Neural crest cell (in vitro differentiated cells): ENCODE measurements around the gene AUTS2. TPM values are rescaled to one million over a fixed set of nuclear protein-coding genes. Genes with fewer than 3 reads are reported as not detected.

Experiments
- DNase-seq: peaks from one replicate; pipeline ENCODE4 v3.0.0; 2021; ENCODE audit warnings: low read depth, mixed read lengths, low spot score
- H3K27ac Mint-ChIP-seq: one replicate; pipeline ENCODE4 v1.8.0; 2021; ENCODE audit warnings: mild to moderate bottlenecking, mixed read lengths; ENCODE audit not compliant: unreplicated experiment
- H3K27me3 Mint-ChIP-seq: 2 replicates; pipeline ENCODE4 v1.8.0; 2021; ENCODE audit warnings: low read depth, mild to moderate bottlenecking, mixed read lengths
- H3K36me3 Mint-ChIP-seq: 2 replicates; pipeline ENCODE4 v1.8.0; 2021; ENCODE audit warnings: low read depth, mild to moderate bottlenecking, mixed read lengths
- H3K4me1 Mint-ChIP-seq: 2 replicates; pipeline ENCODE4 v1.8.0; 2021; ENCODE audit warnings: mixed read lengths
- H3K4me3 Mint-ChIP-seq: one replicate; pipeline ENCODE4 v1.8.0; 2021; ENCODE audit warnings: mild to moderate bottlenecking, mixed read lengths
- H3K9me3 Mint-ChIP-seq: 2 replicates; pipeline ENCODE4 v1.8.0; 2021; ENCODE audit warnings: mixed read lengths
- CTCF ChIP-seq: fragments of 200-600 bp; sonication (generic); conservative IDR thresholded peaks from 2 replicates; pipeline ENCODE4 v1.5.0; 2021; ENCODE audit warnings: antibody characterized with exemption, mild to moderate bottlenecking
- total RNA-seq: library from RNA; stranded (reverse); gene quantifications from 2 replicates; pipeline ENCODE4 v1.2.1, GENCODE V29; 2021

AUTS2 gene
- total RNA-seq, 1 donor from 2014 or later: 152 TPM

DNA sequence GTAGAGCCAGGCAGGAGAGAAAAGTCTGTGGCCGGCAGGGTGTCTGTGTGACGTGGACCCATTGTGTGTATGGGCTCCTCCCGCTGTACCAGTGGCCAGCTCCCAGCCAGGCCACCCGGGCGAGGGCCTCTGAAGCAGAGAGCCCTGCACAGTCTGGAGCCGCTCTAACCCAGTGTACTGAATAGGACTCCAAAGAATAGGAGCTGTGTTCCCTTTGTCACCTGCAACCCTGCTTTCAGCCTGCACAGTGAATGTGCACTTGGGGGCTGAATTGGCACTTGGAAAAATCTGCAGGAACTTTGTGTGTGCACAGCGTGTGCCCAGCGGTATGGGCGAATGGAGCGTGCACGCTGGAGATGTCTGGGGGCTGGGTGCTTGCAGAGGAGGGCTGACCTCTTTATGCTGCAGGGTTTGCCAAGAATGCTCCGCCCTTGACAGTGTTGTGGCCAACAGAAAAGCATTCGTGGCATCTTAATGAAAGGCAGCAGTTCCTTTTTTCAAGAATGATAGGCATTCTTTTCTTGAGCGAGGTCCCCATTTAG lies 216.2 kb downstream of the AUTS2 start:
- no peaks in the 10 kb centered on the region for H3K36me3 Mint-ChIP-seq
- H3K4me1 Mint-ChIP-seq: peaks cover 56% of the 10 kb centered on the region
- H3K4me3 Mint-ChIP-seq: peak overlapping the region; percentile 54
- H3K27ac Mint-ChIP-seq: peak overlapping the region; percentile 79
- DNase-seq: peak; percentile 32
- TF ChIP-seq CTCF: no peak
- H3K9me3 Mint-ChIP-seq: no peaks in the 10 kb centered on the region
- peaks cover 6% of the 10 kb centered on the region for H3K27me3 Mint-ChIP-seq

DNA sequence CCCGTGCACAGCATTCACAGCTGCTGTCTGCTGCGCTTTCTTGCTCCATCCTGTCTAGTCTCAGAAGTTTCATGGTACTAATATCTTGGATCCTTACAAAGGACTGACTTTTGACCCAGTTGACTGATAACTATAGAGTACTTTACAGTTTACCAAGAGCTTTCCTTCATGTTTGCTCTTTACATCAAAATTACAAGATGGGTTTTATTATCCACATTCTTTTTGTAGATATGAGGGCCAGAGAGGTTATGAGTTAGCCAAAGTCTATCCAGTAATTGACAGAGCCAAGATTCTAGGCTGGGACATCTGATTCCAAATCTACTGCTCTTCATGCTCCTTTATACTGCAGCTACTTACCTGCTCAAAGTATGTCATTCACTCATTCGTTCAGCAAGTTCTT lies 218.2 kb downstream of the AUTS2 start:
- TF ChIP-seq CTCF: no peak
- H3K36me3 Mint-ChIP-seq: no peaks in the 10 kb centered on the region
- no peak overlapping the region for H3K27ac Mint-ChIP-seq
- peaks cover 3% of the 10 kb centered on the region for H3K27me3 Mint-ChIP-seq
- no peak overlapping the region for H3K4me3 Mint-ChIP-seq
- no peak for DNase-seq
- H3K4me1 Mint-ChIP-seq: peaks cover 66% of the 10 kb centered on the region
- no peaks in the 10 kb centered on the region for H3K9me3 Mint-ChIP-seq

GRCh38 chr7:69817121-69817520 lies 218.8 kb downstream of the AUTS2 start:
- Mint-ChIP-seq H3K36me3 (no peaks in the 10 kb centered on the region), H3K4me1 (peaks cover 66% of the 10 kb centered on the region), H3K27ac (peak overlapping the region; percentile 85), H3K4me3 (no peak overlapping the region), H3K27me3 (no peaks in the 10 kb centered on the region), H3K9me3 (no peaks in the 10 kb centered on the region)
- TF ChIP-seq CTCF: no peak
- no peak for DNase-seq

DNA sequence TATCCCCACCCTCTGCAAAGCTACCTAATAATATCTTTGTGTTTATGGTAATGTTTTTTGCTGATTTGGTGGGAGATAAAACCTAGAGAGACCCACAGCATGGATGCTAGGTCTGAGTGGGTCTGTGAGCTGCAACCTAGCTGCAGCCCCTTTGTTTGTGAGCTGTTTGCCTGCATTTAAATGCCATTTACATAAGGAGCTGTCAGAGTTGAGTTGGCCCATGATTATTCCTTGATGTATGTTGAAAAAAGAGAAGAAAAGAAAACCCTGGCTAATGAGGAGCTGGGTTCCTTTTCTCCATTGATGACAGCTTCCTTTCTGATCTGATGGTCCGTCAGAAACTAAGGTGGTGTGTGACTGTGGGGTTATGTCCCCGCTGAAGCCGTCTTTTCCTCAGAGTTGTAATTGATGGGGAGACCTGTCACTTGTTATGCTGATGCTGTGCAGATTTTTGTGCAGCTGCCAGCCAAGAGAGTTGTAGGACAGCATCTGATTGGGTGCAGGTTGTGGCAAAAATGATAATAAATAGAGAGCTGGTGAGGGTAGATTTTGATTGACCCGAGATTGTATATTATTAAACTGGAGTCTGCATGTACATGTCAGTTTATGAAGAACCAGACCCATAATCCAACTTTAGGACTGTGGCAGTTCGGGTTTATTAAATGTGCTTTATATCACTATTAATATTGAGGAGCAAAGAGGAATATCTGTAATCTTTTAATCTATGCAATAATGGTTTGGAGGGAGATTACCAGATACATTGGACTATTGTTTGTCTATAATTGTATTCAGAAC lies 219.8 kb downstream of the AUTS2 start:
- H3K4me3 Mint-ChIP-seq: no peak overlapping the region
- no peak overlapping the region for H3K27ac Mint-ChIP-seq
- no peak for DNase-seq
- H3K36me3 Mint-ChIP-seq: no peaks in the 10 kb centered on the region
- H3K27me3 Mint-ChIP-seq: no peaks in the 10 kb centered on the region
- TF ChIP-seq CTCF: no peak
- H3K9me3 Mint-ChIP-seq: no peaks in the 10 kb centered on the region
- peaks cover 64% of the 10 kb centered on the region for H3K4me1 Mint-ChIP-seq

- no peak overlapping the region for H3K4me3 Mint-ChIP-seq
- no peak for TF ChIP-seq CTCF
- DNase-seq: no peak
- no peak overlapping the region for H3K27ac Mint-ChIP-seq
- no peaks in the 10 kb centered on the region for H3K27me3 Mint-ChIP-seq
- no peaks in the 10 kb centered on the region for H3K36me3 Mint-ChIP-seq
- H3K9me3 Mint-ChIP-seq: no peaks in the 10 kb centered on the region
- peaks cover 62% of the 10 kb centered on the region for H3K4me1 Mint-ChIP-seq
These were observed 220.5 kb downstream of the AUTS2 start for GRCh38 chr7:69818636-69819332.
